Measurements from ENCODE around the gene SCNN1A. TPM values are rescaled to one million over a fixed set of nuclear protein-coding genes. Genes with fewer than 3 reads are reported as not detected.

SCNN1A gene
- total and polyA plus RNA-seq, 2 donors (not counting 3 experiments of a cell fraction or from before 2014, with no cell fraction given): 0.12 to 0.18 TPM

- BruUV-seq (replicated peaks): no TSS peak
- DNase-seq (ENCODE audit: low read depth, low spot score) (peak; percentile 50), FAIRE-seq (peak; percentile 93)
- dilution Hi-C loops (cut with MboI; ENCODE audit: extremely low pct_ligation_motif_present, low sequenced_read_pairs): no loop called here
- no peak overlapping the region for H3K4me2 ChIP-seq (ENCODE audit: insufficient read depth, low read length)
- H2AFZ ChIP-seq (ENCODE audit: low read depth, low read length): no peak overlapping the region
- peaks cover 30 to 52% of the 10 kb centered on the region in 2 experiments for H3K36me3 ChIP-seq (ENCODE audit: control insufficient read depth in 2 of 2, extremely low read depth in 1 of 2, insufficient read depth in 2 of 2, low read length in 2 of 2)
- ChIA-PET CTCF (interaction anchor here (0.7 to 1.5 kb wide), 12 partner anchors 9 to 205 kb away, joined by 3 to 9 read pairs (median 3); partner anchors contain the start of genes LTBR and TNFRSF1A), POLR2A (interaction anchor here (0.6 to 0.9 kb wide), 3 partner anchors 20 to 138 kb away, joined by 3 to 8 read pairs (median 4); partner anchors contain the start of gene VAMP1)
- no peaks in the 10 kb centered on the region for H3K9me1 ChIP-seq (replicated peaks; ENCODE audit: control insufficient read depth, extremely low read depth, insufficient read depth, low read length)
- TF ChIP-seq JUN (IDR thresholded peaks at IDR 0.05; ENCODE audit: borderline replicate concordance, insufficient read depth, insufficient read length, low read depth): peak; percentile 74
- no peak for TF ChIP-seq MYC (IDR thresholded peaks at IDR 0.05; ENCODE audit: low read depth, low read length)
- peak; percentile 78 for TF ChIP-seq FOS (IDR thresholded peaks at IDR 0.05; ENCODE audit: borderline replicate concordance, insufficient read depth, low read length)
- peaks cover 42% of the 10 kb centered on the region for H3K79me2 ChIP-seq (ENCODE audit: control insufficient read depth, insufficient read depth, low read length)
- H3K9ac ChIP-seq (replicated peaks; ENCODE audit: extremely low read depth, insufficient read depth, low read length): no peak overlapping the region
- H3K27ac ChIP-seq (ENCODE audit: insufficient read depth, low read depth, low read length): peak overlapping the region; percentile 32
- H3K27me3 ChIP-seq (ENCODE audit: control insufficient read depth in 2 of 2, insufficient read depth in 2 of 2, low read length in 2 of 2): no peaks in the 10 kb centered on the region
- H3K9me3 ChIP-seq (replicated peaks; ENCODE audit: control insufficient read depth, insufficient read depth, low read length): no peaks in the 10 kb centered on the region
- H4K20me1 ChIP-seq (replicated peaks; ENCODE audit: control insufficient read depth, extremely low read depth, insufficient read depth, low read length): no peaks in the 10 kb centered on the region
- H3K4me3 ChIP-seq (replicated peaks in 1 of 3; ENCODE audit: insufficient read depth in 1 of 3, low read depth in 1 of 3, low read length in 3 of 3): no peak overlapping the region
- intact Hi-C loops (cut with micrococcal nuclease): loop anchor here (1.0 kb wide), 1 partner anchor 9 kb away; no protein-coding TSS in a partner anchor
- peaks cover 36% of the 10 kb centered on the region for H3K4me1 ChIP-seq (ENCODE audit: control insufficient read depth, extremely low read depth, insufficient read depth, low read length)
Measured at GRCh38 chr12:6332459-6332858, 42.9 kb downstream of the SCNN1A start.

GRCh38 chr12:6330999-6331714 is 44.2 kb downstream of the SCNN1A start:
- no TSS peak for BruUV-seq (replicated peaks)
- ChIA-PET CTCF (no interaction called here), POLR2A (no interaction called here)
- DNase-seq (ENCODE audit: low read depth, low spot score) (no peak), FAIRE-seq (no peak)
- Histone ChIP-seq H3K27ac (ENCODE audit: insufficient read depth, low read depth, low read length) (no peak overlapping the region), H2AFZ (ENCODE audit: low read depth, low read length) (no peak overlapping the region), H3K9ac (replicated peaks; ENCODE audit: extremely low read depth, insufficient read depth, low read length) (no peak overlapping the region), H3K79me2 (ENCODE audit: control insufficient read depth, insufficient read depth, low read length) (peaks cover 37% of the 10 kb centered on the region), H3K4me2 (ENCODE audit: insufficient read depth, low read length) (no peak overlapping the region), H3K4me3 (replicated peaks in 1 of 3; ENCODE audit: insufficient read depth in 1 of 3, low read depth in 1 of 3, low read length in 3 of 3) (no peak overlapping the region), H3K9me1 (replicated peaks; ENCODE audit: control insufficient read depth, extremely low read depth, insufficient read depth, low read length) (no peaks in the 10 kb centered on the region), H3K4me1 (ENCODE audit: control insufficient read depth, extremely low read depth, insufficient read depth, low read length) (peaks cover 28% of the 10 kb centered on the region), H3K36me3 (ENCODE audit: control insufficient read depth in 2 of 2, extremely low read depth in 1 of 2, insufficient read depth in 2 of 2, low read length in 2 of 2) (peaks cover 32 to 53% of the 10 kb centered on the region in 2 experiments), H3K27me3 (ENCODE audit: control insufficient read depth in 2 of 2, insufficient read depth in 2 of 2, low read length in 2 of 2) (no peaks in the 10 kb centered on the region), H3K9me3 (replicated peaks; ENCODE audit: control insufficient read depth, insufficient read depth, low read length) (no peaks in the 10 kb centered on the region), H4K20me1 (replicated peaks; ENCODE audit: control insufficient read depth, extremely low read depth, insufficient read depth, low read length) (no peaks in the 10 kb centered on the region)
- no peak for TF ChIP-seq MAX (IDR thresholded peaks at IDR 0.05; ENCODE audit: insufficient read depth, insufficient read length)
- dilution Hi-C loops (cut with MboI; ENCODE audit: extremely low pct_ligation_motif_present, low sequenced_read_pairs) (no loop called here), intact Hi-C loops (cut with micrococcal nuclease) (no loop called here)
